Measurements from ENCODE around the gene SLC29A3.
"Not testable (repeated sequence)": the region's sequence is repeated elsewhere in the genome, so short reads cannot be mapped to it uniquely, and the experiment has no call there.

Gene SLC29A3

GRCh38 chr10:71283876-71284275 lies 35.2 kb upstream of the SLC29A3 start:
- no peak for DNase-seq (ENCODE audit: low read depth in 2 of 2)

DNA sequence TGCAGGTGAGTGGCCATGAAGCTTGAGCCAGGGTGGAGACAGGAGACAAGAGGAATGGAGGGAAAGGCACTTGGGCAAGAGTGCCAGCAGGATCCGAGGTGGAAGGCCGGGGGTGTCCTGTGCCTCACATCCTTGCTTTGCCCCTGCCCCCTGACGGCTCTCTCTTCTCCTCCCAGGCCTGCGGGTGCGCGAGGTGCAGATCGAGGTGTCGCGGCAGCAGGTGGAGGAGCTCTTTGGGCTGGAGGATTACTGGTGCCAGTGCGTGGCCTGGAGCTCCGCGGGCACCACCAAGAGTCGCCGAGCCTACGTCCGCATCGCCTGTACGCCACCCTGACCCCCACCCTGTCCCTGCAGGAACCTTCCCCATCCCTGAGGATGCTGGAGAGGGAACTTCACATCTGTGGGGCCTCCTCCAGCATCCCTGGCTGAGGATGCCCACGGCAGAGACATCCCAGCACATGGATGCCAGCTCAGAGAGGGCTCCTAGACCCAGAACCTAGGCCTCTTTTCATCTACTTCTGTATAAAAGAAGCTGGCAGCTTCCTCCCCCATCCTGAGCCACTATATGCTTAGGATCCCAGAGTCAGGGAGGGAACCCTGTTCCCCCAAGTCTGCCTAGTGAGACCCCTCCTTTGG lies 34.4 kb upstream of the SLC29A3 start:
- DNase-seq (ENCODE audit: low read depth in 2 of 2), result no peak

DNA sequence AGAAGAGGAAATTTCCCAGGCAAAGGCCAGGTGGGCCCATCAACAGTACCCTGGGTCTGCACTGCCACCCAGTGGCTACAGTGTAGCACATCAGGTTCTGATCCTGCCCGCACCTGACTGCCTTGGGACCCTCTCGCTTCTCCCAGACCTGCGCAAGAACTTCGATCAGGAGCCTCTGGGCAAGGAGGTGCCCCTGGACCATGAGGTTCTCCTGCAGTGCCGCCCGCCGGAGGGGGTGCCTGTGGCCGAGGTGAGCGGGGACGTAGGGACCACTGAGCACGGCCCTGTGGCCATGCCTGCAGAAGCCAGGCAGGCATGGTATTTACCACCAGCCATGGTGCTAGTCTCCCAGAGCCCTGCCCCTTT lies 33.9 kb upstream of the SLC29A3 start:
- peak in 1 of 2 experiments; percentile 23 for DNase-seq (ENCODE audit: low read depth in 2 of 2)

DNA sequence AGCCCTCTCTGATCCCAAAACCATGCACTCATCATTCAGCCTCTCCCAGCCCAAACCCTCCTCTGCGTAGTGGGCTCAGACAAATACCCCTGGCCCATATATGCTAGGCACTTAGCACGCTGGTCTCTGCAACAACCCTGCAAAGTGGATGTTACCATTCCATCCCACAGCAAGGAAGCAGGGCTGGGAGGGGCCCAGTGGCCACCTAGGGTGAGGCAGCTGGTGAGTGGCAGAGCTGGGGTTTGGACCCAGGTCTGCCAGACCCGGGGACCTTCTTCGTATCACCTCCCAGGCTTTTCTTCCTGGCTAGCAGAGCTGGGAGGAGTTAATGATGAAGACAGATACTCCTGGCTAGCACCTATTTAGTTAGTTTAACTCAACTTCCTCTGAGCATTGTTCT lies 33.1 kb upstream of the SLC29A3 start:
- no peak for DNase-seq (ENCODE audit: low read depth in 2 of 2)

DNA sequence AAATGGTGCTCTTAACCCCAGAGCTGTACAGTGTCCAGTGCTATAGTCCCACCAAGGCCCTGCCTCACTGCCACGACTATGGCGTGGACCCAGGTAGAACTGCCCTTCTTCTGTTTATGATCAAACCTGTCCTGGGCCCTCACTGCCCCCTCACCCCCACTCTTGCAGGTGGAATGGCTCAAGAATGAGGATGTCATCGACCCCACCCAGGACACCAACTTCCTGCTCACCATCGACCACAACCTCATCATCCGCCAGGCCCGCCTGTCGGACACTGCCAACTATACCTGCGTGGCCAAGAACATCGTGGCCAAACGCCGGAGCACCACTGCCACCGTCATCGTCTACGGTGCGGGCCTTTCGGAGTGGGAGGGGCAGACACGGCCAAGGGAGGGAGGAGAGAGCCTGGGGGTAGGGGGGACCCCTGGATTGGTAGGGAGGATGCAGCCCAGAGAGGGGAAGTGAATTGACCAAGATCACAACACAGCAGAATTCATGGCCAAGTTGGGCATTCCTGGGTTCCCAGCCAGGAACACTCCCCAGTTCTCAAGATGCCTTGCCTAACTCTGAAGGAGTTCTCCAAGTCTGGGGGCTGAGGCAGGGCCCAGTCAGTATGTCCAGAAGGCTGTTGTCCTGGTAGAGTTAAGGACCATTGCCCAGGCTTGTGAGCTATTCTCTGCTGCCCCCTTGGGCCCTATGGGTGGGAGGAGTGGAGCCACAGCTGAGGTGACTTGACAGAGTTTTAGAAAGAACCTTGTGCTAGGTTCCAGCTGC lies 32.4 kb upstream of the SLC29A3 start:
- DNase-seq (ENCODE audit: low read depth in 2 of 2), result no peak

- no peak for DNase-seq (ENCODE audit: low read depth in 2 of 2)
Measured at GRCh38 chr10:71287456-71287855, 31.6 kb upstream of the SLC29A3 start.

GRCh38 chr10:71288461-71288860 lies 30.6 kb upstream of the SLC29A3 start:
- no peak for DNase-seq (ENCODE audit: low read depth in 2 of 2)

DNA sequence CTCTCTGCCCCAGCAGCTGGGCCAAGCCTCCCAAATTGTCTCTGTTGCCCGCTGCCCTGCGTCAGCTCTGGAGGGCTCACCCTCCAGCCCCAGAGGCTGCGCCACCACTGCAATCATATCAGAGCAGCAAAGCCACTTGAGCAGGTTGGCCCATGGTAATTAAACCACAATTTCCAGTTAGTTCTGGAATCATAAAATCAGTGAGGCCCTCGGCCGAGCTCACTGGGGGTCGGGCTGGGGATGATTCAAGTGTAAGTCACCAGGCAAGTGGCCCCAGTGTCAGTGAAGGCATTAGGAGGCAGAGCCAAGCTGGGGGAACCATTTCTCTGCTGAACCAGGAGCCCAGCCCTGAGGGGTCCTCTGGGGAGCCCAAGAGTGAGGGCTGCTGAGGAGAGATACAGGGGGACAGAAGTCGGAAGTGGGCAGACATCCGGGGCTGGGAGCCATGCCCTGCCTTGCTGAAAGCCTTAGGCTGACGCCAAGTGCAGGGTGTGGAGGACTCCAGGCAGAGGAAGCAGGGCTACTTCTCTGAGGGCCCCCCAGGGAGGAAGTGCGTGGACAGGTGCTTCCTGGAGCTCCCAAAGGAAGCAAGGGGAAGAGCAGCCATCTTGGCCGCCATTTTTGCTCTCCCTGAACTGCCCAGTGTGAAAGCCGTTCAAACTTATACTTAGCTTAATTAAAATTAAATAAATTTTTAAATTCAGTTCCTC lies 29.5 kb upstream of the SLC29A3 start:
- DNase-seq (ENCODE audit: low read depth in 2 of 2), result no peak

- DNase-seq (ENCODE audit: low read depth in 2 of 2), result no peak
Measured at GRCh38 chr10:71290331-71290730, 28.7 kb upstream of the SLC29A3 start.

DNA sequence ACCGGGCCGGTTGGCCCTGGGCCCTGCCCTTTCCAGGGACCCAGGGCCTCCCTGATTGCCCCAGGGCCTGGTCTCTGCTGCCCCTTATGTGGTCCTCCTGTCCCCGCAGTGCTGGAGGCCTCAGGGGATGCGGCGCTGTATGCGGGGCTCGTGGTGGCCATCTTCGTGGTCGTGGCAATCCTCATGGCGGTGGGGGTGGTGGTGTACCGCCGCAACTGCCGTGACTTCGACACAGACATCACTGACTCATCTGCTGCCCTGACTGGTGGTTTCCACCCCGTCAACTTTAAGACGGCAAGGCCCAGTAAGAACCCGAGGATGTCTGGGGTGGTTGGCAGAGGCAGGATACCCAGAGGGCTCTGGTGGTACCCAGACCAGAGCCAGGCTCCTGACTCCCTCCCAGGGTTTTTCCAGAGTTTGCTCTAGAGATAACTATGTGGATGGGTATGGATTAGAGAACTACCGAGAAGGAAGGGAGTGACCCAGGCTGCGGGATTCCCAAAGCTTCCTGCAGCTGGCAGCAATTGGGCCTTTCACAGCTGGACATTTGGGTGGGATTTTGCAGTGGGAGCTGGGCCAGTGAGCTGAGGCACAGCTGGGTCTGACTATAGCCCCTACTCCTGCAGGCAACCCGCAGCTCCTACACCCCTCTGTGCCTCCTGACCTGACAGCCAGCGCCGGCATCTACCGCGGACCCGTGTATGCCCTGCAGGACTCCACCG lies 28.1 kb upstream of the SLC29A3 start:
- DNase-seq (ENCODE audit: low read depth in 2 of 2), result no peak

DNA sequence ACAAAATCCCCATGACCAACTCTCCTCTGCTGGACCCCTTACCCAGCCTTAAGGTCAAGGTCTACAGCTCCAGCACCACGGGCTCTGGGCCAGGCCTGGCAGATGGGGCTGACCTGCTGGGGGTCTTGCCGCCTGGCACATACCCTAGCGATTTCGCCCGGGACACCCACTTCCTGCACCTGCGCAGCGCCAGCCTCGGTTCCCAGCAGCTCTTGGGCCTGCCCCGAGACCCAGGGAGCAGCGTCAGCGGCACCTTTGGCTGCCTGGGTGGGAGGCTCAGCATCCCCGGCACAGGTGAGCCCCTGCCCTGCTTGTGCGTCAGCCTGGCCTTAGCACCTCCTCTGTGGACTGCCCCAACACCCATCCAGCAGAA lies 27.5 kb upstream of the SLC29A3 start:
- no peak for DNase-seq (ENCODE audit: low read depth in 2 of 2)

GRCh38 chr10:71292624-71293445 lies 26.2 kb upstream of the SLC29A3 start:
- DNase-seq (ENCODE audit: low read depth in 2 of 2), result no peak

GRCh38 chr10:71293446-71294084 lies 25.5 kb upstream of the SLC29A3 start:
- no peak for DNase-seq (ENCODE audit: low read depth in 2 of 2)

DNA sequence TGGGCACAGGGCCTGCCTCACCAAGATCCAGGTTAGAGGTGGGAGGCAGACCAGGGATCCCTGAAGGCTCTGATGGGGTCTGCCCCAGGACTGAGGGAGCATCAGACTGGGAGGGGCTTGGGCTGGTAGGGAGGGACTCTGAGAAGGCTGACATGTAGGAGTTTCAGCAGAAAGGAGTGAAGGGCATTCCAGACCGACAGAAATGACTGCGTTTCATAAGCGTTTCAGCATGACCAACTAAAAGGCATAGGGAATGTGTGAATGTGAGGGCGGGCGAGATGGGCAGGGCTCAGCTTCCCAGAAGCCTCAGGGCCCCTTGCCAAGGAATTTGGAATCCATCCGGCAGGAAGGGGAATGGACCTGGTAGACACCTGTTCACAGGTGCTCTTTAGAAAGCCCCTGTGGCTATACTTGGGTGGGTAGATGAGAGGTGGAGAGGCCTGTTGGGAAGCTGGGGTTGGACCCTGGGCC lies 24.9 kb upstream of the SLC29A3 start:
- DNase-seq (ENCODE audit: low read depth in 2 of 2), result no peak

- DNase-seq (ENCODE audit: low read depth in 2 of 2), result no peak
Measured at GRCh38 chr10:71294856-71295255, 24.2 kb upstream of the SLC29A3 start.

- DNase-seq (ENCODE audit: low read depth in 2 of 2), result no peak
Measured at GRCh38 chr10:71295641-71296040, 23.4 kb upstream of the SLC29A3 start.

GRCh38 chr10:71296086-71296485 lies 23.0 kb upstream of the SLC29A3 start:
- no peak for DNase-seq (ENCODE audit: low read depth in 2 of 2)

GRCh38 chr10:71296811-71297210 lies 22.2 kb upstream of the SLC29A3 start:
- not testable (repeated sequence) for DNase-seq (ENCODE audit: low read depth in 2 of 2)

DNA sequence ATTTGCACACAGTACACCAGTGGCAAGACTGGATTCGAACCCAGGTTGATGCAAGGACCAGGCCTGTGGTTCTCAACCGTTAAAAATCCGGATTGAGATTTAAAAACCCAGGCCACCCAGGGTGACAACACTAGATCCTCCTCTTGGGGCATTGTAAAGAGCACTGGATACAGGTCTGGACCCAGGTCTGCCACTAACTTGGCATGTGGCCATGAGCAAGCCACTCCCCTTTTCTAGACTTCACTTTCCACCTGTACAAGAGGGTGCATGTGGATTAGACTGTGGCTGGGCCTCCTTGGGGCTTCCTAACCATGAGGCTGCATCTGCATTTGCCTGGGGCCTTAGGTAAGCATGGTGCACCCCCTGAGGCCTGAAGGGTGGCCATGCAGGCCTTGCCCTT lies 21.7 kb upstream of the SLC29A3 start:
- DNase-seq (ENCODE audit: low read depth in 2 of 2), result no peak

DNA sequence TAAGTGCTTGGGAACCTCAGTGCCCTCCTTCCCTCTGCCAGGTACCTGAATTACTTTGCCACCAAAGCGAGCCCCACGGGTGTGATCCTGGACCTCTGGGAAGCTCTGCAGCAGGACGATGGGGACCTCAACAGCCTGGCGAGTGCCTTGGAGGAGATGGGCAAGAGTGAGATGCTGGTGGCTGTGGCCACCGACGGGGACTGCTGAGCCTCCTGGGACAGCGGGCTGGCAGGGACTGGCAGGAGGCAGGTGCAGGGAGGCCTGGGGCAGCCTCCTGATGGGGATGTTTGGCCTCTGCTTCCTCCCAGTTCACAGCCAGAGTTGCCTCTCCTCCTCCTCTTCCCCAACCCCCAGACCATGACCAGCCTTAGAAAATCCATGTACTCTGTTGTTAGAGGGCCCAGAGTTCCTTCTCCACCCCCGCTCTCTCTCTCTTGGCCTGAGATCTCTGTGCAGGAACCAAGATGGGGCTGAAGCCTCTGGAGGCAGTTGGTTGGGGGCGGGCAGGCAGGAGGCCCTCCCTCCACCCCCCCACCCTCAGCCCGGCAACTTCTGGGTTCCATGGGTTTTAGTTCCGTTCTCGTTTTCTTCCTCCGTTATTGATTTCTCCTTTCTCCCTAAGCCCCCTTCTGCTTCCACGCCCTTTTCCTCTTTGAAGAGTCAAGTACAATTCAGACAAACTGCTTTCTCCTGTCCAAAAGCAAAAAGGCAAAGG lies 19.8 kb upstream of the SLC29A3 start:
- no peak for DNase-seq (ENCODE audit: low read depth in 2 of 2)
